HepG2 (cell line): ENCODE measurements around the gene GALNT15.

ENCODE experiments used
- MED13 ChIP-seq: sonication (generic); formaldehyde crosslinking; IDR thresholded peaks from 2 replicates; pipeline ENCODE4 v1.5.0; 2020; ENCODE audit warnings: missing genetic modification reagents
- WIZ ChIP-seq: sonication (generic); formaldehyde crosslinking; IDR thresholded peaks from 2 replicates; pipeline ENCODE4 v1.5.1; 2020; ENCODE audit warnings: mild to moderate bottlenecking, missing genetic modification reagents

- TF ChIP-seq WIZ (CRISPR knock-in tag) (no peak), MED13 (CRISPR knock-in tag) (no peak)
These were observed 38.4 kb upstream of the GALNT15 start for GRCh38 chr3:16136055-16136454.
